ENCODE data around the gene PDXK.

Gene PDXK

DNA sequence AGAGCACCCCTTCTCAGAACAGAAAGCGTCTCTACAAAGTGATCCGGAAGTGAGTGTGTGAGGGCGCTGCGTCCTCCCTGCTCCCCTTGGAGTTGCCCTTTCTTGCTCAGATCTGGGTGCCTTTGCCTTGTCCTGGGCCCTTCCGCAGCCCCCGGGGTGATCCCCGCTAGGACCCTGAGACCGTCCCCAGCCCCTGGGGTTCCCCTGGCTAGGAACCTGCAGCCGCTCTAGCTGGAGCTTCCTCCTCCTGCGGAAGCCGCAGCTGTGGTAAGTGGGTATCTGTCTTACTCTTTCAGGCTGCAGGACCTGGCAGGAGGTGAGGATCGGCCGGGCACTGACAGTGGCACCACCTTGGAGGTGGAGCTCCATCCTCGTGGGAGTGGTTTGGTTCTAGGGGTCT lies 81.6 kb downstream of the PDXK start:
- H3K4me3 ChIP-seq (ENCODE audit: low read length): no peak overlapping the region
- no peak for DNase-seq (ENCODE audit: low read depth)
- TF ChIP-seq, protein P1, sequence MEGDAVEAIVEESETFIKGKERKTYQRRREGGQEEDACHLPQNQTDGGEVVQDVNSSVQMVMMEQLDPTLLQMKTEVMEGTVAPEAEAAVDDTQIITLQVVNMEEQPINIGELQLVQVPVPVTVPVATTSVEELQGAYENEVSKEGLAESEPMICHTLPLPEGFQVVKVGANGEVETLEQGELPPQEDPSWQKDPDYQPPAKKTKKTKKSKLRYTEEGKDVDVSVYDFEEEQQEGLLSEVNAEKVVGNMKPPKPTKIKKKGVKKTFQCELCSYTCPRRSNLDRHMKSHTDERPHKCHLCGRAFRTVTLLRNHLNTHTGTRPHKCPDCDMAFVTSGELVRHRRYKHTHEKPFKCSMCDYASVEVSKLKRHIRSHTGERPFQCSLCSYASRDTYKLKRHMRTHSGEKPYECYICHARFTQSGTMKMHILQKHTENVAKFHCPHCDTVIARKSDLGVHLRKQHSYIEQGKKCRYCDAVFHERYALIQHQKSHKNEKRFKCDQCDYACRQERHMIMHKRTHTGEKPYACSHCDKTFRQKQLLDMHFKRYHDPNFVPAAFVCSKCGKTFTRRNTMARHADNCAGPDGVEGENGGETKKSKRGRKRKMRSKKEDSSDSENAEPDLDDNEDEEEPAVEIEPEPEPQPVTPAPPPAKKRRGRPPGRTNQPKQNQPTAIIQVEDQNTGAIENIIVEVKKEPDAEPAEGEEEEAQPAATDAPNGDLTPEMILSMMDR (IDR thresholded peaks at IDR 0.05; ENCODE audit: insufficient read depth, low read depth, low read length, missing control alignments): no peak

DNA sequence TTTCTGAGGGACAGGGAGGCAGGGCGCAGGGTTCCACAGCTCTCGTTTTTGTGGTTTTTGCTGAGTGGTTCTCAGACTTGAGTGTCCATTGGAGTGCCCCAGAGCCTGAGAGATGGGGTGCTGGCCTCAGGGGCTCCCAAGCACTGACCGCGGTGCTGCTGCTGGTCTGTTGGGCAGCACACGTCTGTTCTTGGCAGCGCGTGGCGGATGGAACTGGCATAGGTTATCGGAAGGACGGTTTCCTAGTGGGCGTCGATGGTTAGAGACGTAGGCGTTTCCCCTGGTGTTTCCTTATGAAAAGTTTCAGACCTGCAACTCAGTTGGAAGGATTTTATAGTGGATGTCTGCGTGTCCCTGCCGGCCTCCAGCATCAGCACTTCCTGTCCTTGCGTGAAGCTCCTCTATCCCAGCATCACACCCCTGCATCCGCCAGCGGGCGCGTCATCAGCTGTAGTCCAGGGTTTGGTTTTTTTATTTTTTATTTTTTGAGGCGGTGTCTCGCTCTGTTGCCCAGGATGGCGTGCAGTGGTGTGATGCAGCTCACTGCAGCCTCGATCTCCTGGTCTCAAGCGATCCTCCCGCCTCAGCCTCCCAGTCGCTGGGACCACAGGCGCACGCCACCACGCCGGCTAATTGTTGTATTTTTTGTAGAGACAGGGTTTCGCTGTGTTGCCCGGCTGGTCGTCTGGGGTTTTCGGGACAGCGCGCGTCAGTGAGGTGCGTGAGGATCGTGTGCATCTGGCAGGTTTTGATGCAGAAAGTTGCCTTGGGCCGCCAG lies 82.3 kb downstream of the PDXK start:
- no peak for DNase-seq (ENCODE audit: low read depth)
- TF ChIP-seq, protein P1 (IDR thresholded peaks at IDR 0.05; ENCODE audit: insufficient read depth, low read depth, low read length, missing control alignments): no peak

DNA sequence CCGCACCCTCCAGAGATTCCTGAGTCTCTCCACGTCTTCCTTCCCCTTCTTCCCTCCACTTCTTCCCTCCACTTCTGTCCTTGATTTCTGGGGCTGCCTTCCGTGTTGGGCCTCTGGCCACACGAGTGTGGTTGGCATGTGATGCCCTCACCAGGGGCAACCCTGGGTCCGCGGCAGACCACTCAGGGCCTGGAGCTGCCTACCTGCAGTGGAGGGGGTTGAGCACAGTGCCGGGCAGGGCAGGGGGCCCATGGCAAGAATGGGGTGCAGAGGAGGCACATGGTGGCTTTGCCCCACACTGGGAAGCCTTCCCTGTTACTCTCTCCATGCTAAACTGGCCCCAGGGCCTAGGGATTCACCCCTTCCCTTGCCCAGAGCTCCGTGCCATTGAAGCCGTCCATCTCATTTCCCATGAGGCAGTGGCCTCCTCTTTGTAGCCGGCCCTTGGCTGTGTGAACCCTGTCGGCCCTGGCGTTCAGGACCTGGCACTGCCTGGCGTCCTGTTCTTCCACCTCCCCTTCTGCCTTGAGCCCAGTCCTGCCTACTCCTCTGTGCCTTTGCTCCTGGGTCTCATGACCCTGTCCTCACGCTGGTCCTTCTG lies 83.9 kb downstream of the PDXK start:
- DNase-seq (ENCODE audit: low read depth): no peak
- TF ChIP-seq, protein P1 (IDR thresholded peaks at IDR 0.05; ENCODE audit: insufficient read depth, low read depth, low read length, missing control alignments): no peak
- H3K4me3 ChIP-seq (ENCODE audit: low read length): no peak overlapping the region

More for the DNA sequence above, 82.3 kb downstream of the PDXK start:
- H3K4me3 ChIP-seq (ENCODE audit: low read length): no peak overlapping the region

DNA sequence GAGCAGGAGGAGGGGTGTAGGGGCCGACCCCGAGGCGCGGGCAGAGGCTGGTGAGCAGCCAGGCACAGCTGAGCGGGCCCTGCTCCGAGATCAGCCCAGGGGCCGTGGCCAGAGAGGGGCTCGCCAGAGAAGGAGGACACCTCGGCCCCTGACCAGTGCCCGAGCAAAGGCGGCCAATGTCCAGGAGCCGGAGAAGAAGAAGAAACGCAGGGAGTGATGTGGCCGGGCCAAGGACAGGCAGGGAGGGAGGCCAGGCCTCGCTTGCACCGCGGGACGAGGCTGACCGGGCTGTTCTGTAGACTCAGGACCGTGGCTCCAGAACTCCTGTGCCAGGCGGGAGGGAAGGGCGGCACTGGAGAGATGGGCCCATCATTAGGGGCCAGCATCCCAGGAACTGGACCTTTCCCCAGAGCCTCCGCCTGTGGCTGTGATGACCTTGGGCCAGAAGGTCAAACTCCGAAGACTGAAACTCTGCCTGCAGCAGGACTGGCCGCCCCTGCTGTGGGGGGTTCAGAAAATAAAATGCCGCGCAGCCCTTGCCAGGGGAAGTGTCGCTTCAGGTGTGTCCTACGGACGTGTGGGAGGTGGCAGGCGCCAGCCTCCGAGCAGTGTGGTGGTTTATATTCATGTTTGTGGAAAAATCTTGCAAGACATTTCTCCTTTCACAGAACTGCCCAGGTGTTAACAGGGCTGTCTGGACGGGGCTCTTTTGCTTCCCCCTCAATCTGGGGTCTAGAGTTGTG lies 84.8 kb downstream of the PDXK start:
- TF ChIP-seq, protein P1 (IDR thresholded peaks at IDR 0.05; ENCODE audit: insufficient read depth, low read depth, low read length, missing control alignments): no peak
- H3K4me3 ChIP-seq (ENCODE audit: low read length): no peak overlapping the region
- DNase-seq (ENCODE audit: low read depth): no peak

DNA sequence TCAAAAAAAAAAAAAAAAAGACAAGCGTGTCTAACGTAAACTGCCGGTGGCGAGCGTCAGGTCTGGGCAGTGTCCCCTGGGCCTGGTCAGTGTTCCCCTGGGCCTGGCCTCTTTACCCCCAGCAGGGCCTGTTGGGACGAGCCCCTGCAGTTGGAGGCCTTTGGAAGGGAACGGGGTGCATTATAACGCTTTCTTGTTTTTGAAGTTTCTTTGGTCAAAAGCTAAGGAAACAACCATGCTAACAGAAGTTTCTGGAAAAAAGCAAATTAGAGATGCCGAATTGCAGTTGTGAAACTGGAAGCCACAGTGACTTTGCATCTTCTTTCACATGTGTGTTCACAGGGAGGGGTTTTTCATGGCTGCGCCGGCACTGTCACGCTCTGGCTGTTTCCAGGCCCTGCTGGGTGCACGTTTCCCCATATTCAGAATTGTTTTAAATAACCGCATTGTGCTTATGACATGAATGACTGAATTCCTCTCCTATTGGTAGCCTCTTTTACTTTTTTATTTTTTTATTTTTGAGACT lies 86.4 kb downstream of the PDXK start:
- H3K4me3 ChIP-seq (ENCODE audit: low read length): no peak overlapping the region
- TF ChIP-seq, protein P1 (IDR thresholded peaks at IDR 0.05; ENCODE audit: insufficient read depth, low read depth, low read length, missing control alignments): no peak
- no peak for DNase-seq (ENCODE audit: low read depth)

DNA sequence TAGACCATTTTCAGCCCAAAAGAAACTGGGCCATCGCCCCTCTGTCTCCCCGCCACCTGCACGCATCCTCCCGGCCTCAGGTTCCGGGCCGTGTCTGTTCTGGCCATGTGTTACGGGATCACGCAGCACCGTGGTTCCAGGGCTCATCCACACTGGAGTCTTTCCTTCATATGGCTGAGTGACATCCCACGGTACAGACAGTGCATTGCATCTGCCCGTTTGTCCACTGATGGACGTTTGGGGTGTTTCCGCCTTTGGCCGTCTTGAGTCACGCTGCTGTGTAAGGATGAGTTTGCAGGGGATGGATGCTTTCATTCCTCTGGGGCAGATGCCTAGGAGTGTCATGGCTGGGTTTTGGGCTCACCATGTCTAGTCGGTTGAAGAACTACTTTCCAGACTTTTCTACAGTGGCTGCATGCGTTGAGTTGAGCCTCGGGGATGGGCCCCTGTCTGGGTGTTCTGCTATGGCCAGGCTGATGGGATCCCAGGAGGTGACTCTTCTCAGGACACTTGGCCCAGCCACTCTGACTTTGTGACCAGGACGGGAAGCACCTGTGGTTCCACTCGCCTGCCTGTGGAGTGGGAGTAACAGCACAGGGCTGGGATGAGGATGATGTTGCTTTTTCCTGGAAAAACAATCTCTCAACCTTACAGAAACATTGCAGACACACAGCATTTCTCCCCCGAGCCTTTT lies 87.2 kb downstream of the PDXK start:
- H3K4me3 ChIP-seq (ENCODE audit: low read length): no peak overlapping the region
- TF ChIP-seq, protein P1 (IDR thresholded peaks at IDR 0.05; ENCODE audit: insufficient read depth, low read depth, low read length, missing control alignments): no peak
- DNase-seq (ENCODE audit: low read depth): no peak
